GM03348 (cell line): Measurements from ENCODE around the gene ASIC2.

Source experiments
- DNase-seq: peaks from one replicate; pipeline ENCODE4 v3.0.0; 2012; ENCODE audit warnings: low spot score

Gene ASIC2

GRCh38 chr17:33113276-33113990, 179.7 kb downstream of the ASIC2 start:
- DNase-seq: peak; percentile 23

- no peak for DNase-seq
Measured at GRCh38 chr17:33112763-33113162, 180.3 kb downstream of the ASIC2 start.

- DNase-seq: no peak
Measured at GRCh38 chr17:33109336-33110072, 183.6 kb downstream of the ASIC2 start.

GRCh38 chr17:33106525-33107165, 186.4 kb downstream of the ASIC2 start:
- DNase-seq: peak; percentile 21

- DNase-seq: no peak
Measured at GRCh38 chr17:33105911-33106310, 187.2 kb downstream of the ASIC2 start.

GRCh38 chr17:33099906-33100305, 193.2 kb downstream of the ASIC2 start:
- no peak for DNase-seq

GRCh38 chr17:33099252-33099651, 193.8 kb downstream of the ASIC2 start:
- DNase-seq: no peak

GRCh38 chr17:33097411-33097810, 195.7 kb downstream of the ASIC2 start:
- DNase-seq: no peak

GRCh38 chr17:33096161-33096560, 196.9 kb downstream of the ASIC2 start:
- no peak for DNase-seq

GRCh38 chr17:33091271-33091670, 201.8 kb downstream of the ASIC2 start:
- DNase-seq: no peak

GRCh38 chr17:33090806-33091205, 202.3 kb downstream of the ASIC2 start:
- DNase-seq: no peak

- no peak for DNase-seq
Measured at GRCh38 chr17:33086878-33087277, 206.2 kb downstream of the ASIC2 start.

- no peak for DNase-seq
Measured at GRCh38 chr17:33086041-33086440, 207.1 kb downstream of the ASIC2 start.

GRCh38 chr17:33085256-33085655, 207.8 kb downstream of the ASIC2 start:
- no peak for DNase-seq

GRCh38 chr17:33084755-33085154, 208.3 kb downstream of the ASIC2 start:
- no peak for DNase-seq

GRCh38 chr17:33082529-33083173, 210.4 kb downstream of the ASIC2 start:
- no peak for DNase-seq

GRCh38 chr17:33080091-33080490, 213.0 kb downstream of the ASIC2 start:
- DNase-seq: no peak

GRCh38 chr17:33079201-33079600, 213.9 kb downstream of the ASIC2 start:
- DNase-seq: no peak

- DNase-seq: no peak
Measured at GRCh38 chr17:33076979-33077378, 216.1 kb downstream of the ASIC2 start.

- DNase-seq: no peak
Measured at GRCh38 chr17:33073416-33073815, 219.7 kb downstream of the ASIC2 start.

- DNase-seq: no peak
Measured at GRCh38 chr17:33072421-33073161, 220.5 kb downstream of the ASIC2 start.

GRCh38 chr17:33071656-33072055, 221.4 kb downstream of the ASIC2 start:
- DNase-seq: no peak
